ENCODE results near the gene ARHGDIG.
"Not testable (repeated sequence)": the region's sequence is repeated elsewhere in the genome, so short reads cannot be mapped to it uniquely, and the experiment has no call there.

Gene ARHGDIG

DNA sequence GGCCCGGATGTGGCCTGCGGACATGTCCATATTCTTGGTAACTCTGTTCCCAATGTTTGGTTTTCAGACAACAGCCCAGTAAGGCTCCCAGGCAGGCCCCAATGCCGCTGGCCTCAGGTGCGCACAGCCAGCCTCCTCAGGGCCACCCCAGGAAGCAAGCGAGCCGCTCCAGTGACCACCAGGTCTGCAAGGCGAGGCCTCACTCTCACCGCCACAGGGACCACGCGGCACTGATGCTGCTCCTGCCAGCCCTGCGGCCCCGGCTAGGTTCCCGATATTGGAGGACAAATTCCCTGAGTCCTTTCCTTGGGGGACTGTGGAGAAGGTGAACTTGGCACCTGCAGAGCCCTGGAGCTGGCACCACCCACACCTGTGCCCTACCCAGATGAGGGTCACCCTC, 21.6 kb downstream of the ARHGDIG start:
- no peak for DNase-seq

DNA sequence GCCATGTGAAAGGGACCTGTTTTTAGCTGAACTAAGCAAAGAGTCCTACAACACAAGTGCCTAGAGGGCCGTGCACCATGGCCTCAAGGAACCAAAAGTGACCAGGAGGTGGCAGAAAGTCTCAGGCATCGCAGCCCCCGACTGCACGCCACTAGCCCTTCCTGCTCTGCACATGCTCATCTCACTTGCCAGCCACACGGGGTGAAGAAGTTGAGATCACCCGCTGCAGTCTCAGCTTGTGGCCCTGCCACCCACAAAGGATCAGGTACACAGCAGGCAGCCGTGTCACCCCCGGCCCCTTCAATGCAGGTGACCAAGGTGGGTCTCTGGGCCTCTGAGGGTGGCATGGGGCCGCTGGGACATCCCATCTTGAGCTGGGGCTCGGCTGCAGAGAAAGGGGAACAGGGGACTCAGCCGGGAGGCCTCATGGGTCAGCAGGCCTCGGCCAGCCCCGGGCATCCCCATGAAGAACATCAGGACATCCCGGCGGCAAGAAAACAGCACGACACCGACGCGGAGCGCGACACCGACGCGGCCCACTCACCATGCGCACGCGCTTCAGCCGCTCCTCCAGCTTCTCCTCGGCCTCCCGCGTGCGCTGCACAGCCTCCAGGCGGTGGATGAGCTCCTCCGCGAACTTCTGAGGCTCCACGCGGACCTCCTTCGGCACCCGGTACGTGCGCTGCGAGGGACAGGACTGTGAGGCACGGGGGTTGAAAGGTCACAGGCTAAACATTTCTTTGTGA, 23.5 kb downstream of the ARHGDIG start:
- no peak for DNase-seq

DNA sequence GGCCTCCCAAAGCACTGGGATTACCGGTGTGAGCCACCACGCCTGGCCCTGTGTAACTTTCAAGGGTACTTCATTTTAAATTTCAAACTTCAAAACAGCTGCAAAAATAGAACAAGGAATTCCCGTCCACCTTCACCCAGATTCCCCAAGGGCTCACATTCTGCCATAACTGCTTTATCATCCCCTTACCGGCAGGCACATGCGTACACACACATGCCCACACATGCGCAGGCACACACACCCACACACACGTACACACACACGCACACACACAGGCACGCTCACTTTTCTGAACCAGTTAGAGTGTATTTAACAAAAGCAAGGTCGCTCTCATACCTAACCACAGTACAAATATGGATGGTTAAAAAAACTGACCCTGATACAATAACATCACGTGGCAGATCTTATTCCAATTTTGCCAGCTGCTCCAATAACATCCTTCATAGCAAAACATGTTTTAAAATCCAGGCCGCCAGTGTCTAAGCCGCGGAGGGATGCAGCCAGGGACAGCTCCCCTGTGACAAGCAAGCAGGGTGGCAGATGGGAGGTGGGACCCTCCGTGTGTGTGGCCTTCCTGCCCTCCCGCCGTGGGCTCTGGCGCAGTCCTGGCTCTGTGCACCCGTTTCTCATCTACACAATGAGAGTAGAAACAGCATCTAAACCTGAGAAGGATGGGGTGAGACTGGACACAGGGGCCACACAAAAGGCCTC, 25.7 kb downstream of the ARHGDIG start:
- DNase-seq = no peak

DNA sequence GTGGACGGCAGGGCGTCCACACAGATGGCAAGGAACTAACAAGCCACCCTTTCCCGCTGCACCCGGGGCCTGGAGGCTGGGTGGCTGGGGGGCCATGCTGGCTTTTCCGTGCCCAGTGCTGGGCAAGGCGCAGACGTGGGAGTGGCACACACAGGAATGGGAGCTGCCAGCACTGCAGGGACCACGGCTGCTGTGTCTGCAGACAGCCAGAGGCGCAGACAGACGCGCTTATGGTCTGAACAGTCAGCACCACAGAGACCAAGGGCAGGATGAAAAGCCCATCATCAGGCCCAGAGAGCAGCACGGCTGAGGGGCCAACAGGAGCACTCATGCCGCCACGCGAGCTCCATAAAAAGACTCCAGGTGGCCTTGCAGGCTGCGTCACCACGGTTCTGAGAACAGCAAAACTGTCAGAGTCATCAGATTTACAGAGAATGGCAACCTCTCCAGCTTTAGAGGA, 26.6 kb downstream of the ARHGDIG start:
- no peak for DNase-seq

- no peak for DNase-seq
Measured at GRCh38 chr16:307691-308312, 27.4 kb downstream of the ARHGDIG start.

DNA sequence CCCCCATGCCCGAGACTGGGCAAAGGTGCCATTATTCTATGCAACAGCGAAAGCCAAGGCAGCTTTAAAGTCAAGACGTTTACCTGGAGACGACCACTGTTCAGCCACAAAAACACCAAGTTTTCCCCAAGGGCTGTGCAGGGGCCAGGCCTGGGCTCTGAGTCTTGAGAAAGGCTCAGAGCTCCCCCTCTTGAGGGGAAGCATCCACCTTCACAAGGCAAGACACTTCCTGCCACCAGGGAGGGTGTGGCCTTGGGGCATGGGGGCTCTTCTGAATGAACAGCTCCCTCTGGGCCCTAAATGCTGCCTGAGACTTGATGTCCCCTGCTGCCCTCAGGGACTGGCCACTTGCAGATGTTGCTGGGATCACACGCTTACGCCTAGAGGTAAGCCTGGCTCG, 29.1 kb downstream of the ARHGDIG start:
- DNase-seq = no peak

DNA sequence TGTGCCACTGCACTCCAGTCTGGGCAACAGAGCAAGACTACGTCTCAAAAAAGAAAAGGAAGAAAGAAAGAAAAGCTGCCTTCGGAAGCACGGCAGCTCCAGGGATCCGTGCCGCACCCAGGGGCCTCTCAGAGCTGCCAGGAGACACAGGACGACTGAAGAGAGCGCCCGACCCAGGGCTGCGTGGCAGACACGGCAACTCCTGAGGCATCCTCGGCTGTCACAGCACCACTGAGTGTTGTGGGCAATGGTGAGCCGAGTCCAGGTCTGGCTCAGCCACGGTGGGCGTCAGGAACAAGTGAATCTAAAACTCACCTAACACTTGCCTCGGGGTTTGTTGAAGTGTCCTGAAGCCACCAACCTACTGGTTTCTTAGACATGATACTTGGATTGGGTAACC, 31.3 kb downstream of the ARHGDIG start:
- no peak for DNase-seq

DNA sequence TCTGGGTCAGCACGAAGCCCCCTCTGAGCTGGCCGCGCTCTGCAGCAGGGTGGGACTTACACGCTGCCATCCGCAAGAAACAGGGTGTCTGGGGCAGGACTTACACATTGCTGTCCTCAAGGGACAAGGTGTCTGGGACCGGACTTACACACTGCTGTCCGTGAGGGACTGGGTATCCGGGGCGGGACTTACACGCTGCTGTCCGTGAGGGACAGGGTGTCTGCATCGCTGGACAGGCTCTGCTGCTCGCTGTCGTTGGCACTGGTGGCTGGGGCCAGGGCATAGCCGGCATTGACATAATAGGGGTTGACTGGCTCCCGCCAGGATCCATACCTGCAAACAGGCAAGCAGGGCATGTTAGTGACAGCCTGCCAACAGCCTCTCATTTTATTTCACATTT, 34.0 kb downstream of the ARHGDIG start:
- no peak for DNase-seq

DNA sequence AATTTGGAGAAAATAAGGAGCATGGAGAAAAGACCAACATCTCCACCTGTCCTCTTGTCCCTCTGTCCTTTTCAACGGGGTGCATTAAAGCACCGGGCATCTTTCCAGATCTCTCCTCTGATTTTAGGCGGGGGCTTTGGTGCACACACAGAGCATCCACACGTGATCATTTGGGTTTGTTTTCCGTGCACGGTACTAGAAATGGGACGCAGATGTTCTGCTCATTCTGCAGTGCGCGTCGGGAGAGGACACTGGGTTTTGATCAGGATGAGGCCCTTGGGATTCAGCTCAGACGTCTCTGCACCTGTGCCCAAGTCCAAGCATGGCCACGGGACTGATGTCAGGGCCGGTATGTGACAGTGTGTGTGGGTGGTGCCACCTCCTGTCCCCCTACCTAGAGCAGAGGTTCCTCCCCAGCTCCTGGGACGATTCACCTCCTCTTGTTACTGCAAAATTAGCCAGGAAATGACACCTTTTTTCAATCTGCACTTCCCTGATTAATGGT, 34.5 kb downstream of the ARHGDIG start:
- DNase-seq = no peak

DNA sequence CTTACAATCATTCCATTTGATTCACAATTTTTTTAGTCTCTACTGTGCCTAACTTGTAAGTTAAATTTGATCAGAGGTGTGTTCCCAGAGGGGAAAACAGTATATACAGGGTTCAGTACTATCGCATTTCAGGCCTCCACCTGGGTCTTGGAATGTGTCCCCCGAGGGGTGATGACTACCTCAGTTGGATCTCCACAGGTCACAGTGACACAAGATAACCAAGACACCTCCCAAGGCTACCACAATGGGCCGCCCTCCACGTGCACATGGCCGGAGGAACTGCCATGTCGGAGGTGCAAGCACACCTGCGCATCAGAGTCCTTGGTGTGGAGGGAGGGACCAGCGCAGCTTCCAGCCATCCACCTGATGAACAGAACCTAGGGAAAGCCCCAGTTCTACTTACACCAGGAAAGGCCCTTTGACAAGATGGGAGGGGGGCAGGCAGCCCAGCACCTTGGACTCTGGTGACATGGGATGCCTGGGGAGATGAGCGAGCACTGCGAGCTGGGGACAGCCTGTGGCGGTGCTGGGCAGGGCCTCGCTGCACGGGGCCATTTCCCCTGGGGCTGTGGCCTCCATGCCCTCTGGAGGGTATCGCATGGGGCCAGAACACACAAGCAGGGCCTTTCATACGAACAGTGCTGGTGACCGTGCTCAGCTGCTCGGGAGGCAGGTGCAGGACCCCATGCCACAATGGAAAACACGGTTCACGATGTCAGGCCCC, 36.5 kb downstream of the ARHGDIG start:
- no peak for DNase-seq

DNA sequence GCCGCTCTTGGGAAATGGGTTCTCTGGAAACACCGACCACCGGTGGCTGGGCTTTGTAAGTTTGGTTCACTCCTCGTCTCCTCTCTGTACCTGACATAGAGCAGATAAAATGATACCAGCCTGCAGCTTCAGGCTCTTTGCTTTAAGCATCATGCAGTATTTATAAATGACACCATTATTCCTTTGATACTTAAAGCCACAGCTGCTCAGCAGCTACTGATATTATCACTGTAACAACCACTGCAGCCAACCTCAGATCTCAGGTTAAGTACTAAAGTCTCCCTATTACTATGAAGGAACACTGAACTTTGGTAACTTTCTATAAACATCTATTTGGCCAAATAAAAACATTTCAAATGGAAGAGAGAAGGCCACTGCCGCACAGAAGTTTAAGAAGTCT, 37.2 kb downstream of the ARHGDIG start:
- no peak for DNase-seq

DNA sequence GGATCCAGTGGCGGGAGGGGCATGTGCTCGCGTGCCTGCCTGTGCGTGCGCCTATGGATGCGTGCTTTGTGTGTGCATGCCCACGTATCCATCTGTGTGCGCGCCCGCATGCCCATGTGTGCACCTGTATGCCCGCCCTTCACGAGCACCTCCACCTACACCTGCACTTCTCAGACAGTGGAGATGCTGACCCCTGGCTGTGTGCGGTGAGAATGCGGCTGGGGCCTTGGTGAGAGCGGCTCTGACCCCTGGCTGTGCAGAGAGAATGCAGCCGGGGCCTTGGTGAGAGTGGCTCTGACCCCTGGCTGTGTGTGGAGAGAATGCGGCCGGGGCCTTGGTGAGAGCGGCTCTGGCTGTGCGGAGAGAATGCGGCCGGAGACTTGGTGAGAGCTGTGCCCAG, 38.2 kb downstream of the ARHGDIG start:
- no peak for DNase-seq

DNA sequence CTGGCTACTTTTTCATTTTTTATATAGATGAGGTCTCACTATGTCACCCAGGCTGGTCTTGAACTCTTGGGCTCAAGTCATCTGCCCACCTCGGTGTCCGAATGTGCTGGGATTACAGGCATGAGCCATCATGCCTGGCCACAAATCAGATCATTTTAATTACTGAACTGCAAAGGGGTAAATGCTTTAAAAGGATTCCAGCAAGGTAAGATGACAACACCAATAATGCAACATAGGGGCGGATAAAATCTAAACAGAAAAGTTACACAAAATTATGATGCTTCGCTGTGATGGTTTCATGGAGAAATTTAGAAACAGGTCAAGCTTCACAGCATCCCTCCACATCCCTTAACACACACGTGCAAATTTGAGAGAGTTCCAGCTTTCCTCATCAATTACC, 39.8 kb downstream of the ARHGDIG start:
- no peak for DNase-seq

DNA sequence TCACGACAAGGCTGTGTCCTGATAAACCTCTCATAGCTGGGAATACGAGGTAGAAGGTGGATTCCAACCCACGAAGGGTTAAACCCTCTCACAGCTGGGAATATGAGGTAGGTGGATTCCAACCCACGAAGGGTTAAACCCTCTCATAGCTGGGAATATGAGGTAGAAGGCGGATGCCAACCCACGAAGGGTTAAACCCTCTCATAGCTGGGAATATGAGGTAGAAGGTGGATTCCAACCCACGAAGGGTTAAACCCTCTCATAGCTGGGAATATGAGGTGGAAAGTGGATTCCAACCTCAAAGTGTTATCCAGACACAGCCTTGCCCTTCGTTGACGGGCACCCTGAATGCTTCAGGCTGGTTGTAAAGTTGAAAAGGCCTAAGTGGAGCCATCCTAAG, 41.1 kb downstream of the ARHGDIG start:
- no peak for DNase-seq

- DNase-seq = no peak
Measured at GRCh38 chr16:322476-323143, 42.2 kb downstream of the ARHGDIG start.

GRCh38 chr16:324201-324450, 43.7 kb downstream of the ARHGDIG start:
- no peak for DNase-seq

GRCh38 chr16:324451-325334, 44.3 kb downstream of the ARHGDIG start:
- peak in 1 of 2 experiments; percentile 51 for DNase-seq

DNA sequence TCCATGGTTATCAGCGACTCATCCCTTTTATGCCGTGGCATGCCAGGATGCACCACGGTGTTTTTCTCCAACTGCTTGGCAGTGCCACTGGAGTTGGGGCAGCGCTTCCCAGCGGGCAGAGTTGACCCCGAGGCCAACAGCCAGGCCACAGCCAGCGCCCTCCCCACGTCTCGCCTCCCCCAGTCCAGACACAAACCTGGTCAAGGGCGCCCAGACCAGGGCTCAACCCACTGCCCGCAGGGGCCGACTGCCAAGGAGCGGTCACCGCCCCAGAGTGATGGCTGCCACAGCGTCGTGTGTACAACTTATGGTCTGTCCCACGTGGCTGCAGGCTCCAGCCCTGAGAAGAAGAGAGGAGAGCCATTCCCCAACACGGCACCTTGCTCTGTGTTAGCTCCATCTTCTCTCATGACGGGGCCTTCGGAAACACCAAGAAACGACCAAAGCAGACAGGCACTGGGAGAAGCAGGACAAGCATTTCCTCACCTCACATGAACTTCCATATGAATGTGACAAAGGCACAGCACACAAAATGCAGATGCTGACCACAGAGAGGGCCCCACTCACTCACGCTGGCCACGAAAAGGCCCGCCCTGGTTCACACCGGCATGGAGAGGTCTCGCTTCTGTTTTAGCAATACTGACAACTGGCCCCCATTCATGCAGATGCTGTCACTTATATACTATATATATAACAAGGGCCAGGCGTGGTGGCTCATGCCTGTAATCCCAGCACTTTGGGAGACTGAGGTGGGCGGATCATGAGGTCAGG, 45.2 kb downstream of the ARHGDIG start:
- no peak for DNase-seq

- no peak for DNase-seq
Measured at GRCh38 chr16:330741-331140, 50.4 kb downstream of the ARHGDIG start.

DNA sequence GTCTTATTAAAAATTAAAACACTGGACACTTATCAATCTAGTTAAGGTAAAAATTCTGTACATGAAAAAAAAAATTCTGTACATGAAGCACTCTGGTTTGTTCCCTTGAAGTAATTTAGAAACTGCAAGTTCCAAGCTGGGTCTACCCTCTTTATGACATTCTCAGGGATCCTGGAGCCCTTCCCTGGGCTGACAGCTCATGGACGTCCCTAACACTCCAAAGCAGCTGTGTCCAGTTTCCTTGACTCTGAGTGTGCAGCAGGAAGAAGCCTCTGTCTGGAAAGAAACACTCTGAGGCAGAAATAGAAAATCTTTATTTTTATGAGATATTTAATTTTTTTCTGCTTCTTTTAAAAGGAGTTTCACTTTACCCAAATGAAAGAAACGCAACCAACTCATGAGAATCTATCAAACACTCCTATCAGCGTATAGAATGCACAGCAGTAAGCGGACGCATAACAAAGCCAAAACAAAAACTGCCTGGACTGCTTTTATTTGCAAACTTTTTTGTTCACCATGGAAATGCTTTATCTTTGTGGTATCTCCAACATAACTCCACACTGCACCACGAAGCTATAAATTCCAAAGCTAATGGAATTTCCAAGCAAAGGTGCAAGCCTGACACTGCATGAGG, 50.9 kb downstream of the ARHGDIG start:
- DNase-seq = not testable (repeated sequence)

Data from NCI-H526 (cell line).